Mesodermal cell (in vitro differentiated cells): ENCODE results near the gene LLGL2.

ENCODE experiments used
- H3K27ac ChIP-seq: 2 replicates; pipeline ENCODE4 v1.7.0; 2013; ENCODE audit warnings: mild to moderate bottlenecking, low read depth, low read length, moderate library complexity; ENCODE audit not compliant: severe bottlenecking
- H3K36me3 ChIP-seq: 2 replicates; pipeline ENCODE4 v1.7.1; 2013; ENCODE audit warnings: mild to moderate bottlenecking, low read length, moderate library complexity; ENCODE audit not compliant: control insufficient read depth, insufficient read depth
- H3K4me1 ChIP-seq: one replicate; pipeline ENCODE4 v1.7.1; 2013; ENCODE audit warnings: mild to moderate bottlenecking, low read length; ENCODE audit not compliant: insufficient read depth, control insufficient read depth, poor library complexity, severe bottlenecking
- H3K4me3 ChIP-seq: 2 replicates; pipeline ENCODE4 v1.7.0; 2013; ENCODE audit warnings: low read length, control low read depth, mild to moderate bottlenecking; ENCODE audit not compliant: insufficient read depth, poor library complexity, severe bottlenecking; ENCODE audit errors: extremely low read depth
- H3K9me3 ChIP-seq: 2 replicates; pipeline ENCODE4 v1.7.1; 2013; ENCODE audit warnings: mild to moderate bottlenecking, low read length, moderate library complexity; ENCODE audit not compliant: control insufficient read depth
- WGBS, 2 experiments: methylation state at CpG; one replicate each; pipeline ENCODE4 v1.1.5; 2013; ENCODE audit warnings: missing lambda C conversion rate in 2 of 2; ENCODE audit not compliant: insufficient coverage in 2 of 2; 5-methylcytosine and 5-hydroxymethylcytosine counted together

LLGL2 gene

GRCh38 chr17:75492555-75493168 is 32.8 kb upstream of the LLGL2 start:
- WGBS, 2 experiments: 92 to 93% methylated on average over 22 to 23 of the region's 23 CpGs
- no peaks in the 10 kb centered on the region for H3K9me3 ChIP-seq

GRCh38 chr17:75493476-75494129 is 31.9 kb upstream of the LLGL2 start:
- Histone ChIP-seq H3K27ac (no peak overlapping the region), H3K4me3 (no peak overlapping the region), H3K36me3 (peaks cover 58% of the 10 kb centered on the region), H3K4me1 (no peaks in the 10 kb centered on the region), H3K9me3 (no peaks in the 10 kb centered on the region)
- 95 to 98% methylated on average over 21 to 23 of the region's 23 CpGs for WGBS, 2 experiments

More at GRCh38 chr17:75492555-75493168, 32.8 kb upstream of the LLGL2 start:
- H3K27ac ChIP-seq: no peak overlapping the region
- no peak overlapping the region for H3K4me3 ChIP-seq
- peaks cover 53% of the 10 kb centered on the region for H3K36me3 ChIP-seq
- no peaks in the 10 kb centered on the region for H3K4me1 ChIP-seq

- Histone ChIP-seq H3K4me1 (no peaks in the 10 kb centered on the region), H3K4me3 (no peak overlapping the region), H3K36me3 (peaks cover 64% of the 10 kb centered on the region), H3K27ac (no peak overlapping the region), H3K9me3 (no peaks in the 10 kb centered on the region)
- 97 to 98% methylated on average over 11 to 13 of the region's 14 CpGs for WGBS, 2 experiments
Measured at GRCh38 chr17:75494326-75494877, 31.1 kb upstream of the LLGL2 start.

- Histone ChIP-seq H3K4me1 (no peaks in the 10 kb centered on the region), H3K4me3 (no peak overlapping the region), H3K27ac (no peak overlapping the region), H3K36me3 (peaks cover 69% of the 10 kb centered on the region), H3K9me3 (no peaks in the 10 kb centered on the region)
- WGBS, 2 experiments: 90 to 100% methylated on average over 7 of the region's 11 CpGs
Measured at GRCh38 chr17:75496005-75496404, 29.5 kb upstream of the LLGL2 start.

- Histone ChIP-seq H3K4me3 (no peak overlapping the region), H3K9me3 (no peaks in the 10 kb centered on the region), H3K27ac (no peak overlapping the region), H3K4me1 (no peaks in the 10 kb centered on the region), H3K36me3 (peaks cover 59% of the 10 kb centered on the region)
- 91 to 96% methylated on average over 16 to 17 of the region's 21 CpGs for WGBS, 2 experiments
Measured at GRCh38 chr17:75498039-75498725, 27.3 kb upstream of the LLGL2 start.

- Histone ChIP-seq H3K36me3 (peaks cover 53% of the 10 kb centered on the region), H3K4me1 (no peaks in the 10 kb centered on the region), H3K27ac (no peak overlapping the region), H3K4me3 (no peak overlapping the region), H3K9me3 (no peaks in the 10 kb centered on the region)
- WGBS, 2 experiments: 86 to 89% methylated on average over 14 to 15 of the region's 16 CpGs
Measured at GRCh38 chr17:75498726-75499213, 26.7 kb upstream of the LLGL2 start.

GRCh38 chr17:75499313-75500022 is 26.0 kb upstream of the LLGL2 start:
- 95% methylated on average over 10 to 14 of the region's 16 CpGs for WGBS, 2 experiments
- Histone ChIP-seq H3K4me1 (no peaks in the 10 kb centered on the region), H3K9me3 (no peaks in the 10 kb centered on the region), H3K4me3 (no peak overlapping the region), H3K36me3 (peaks cover 50% of the 10 kb centered on the region), H3K27ac (peak overlapping the region; percentile 16)

GRCh38 chr17:75500419-75501216 is 24.9 kb upstream of the LLGL2 start:
- Histone ChIP-seq H3K9me3 (no peaks in the 10 kb centered on the region), H3K4me3 (no peak overlapping the region), H3K4me1 (no peaks in the 10 kb centered on the region), H3K36me3 (peaks cover 53% of the 10 kb centered on the region), H3K27ac (no peak overlapping the region)
- WGBS, 2 experiments: 92 to 94% methylated on average over 11 to 15 of the region's 17 CpGs

- no peaks in the 10 kb centered on the region for H3K9me3 ChIP-seq
- H3K4me3 ChIP-seq: no peak overlapping the region
- H3K4me1 ChIP-seq: no peaks in the 10 kb centered on the region
- 93 to 97% methylated on average over 20 of the region's 21 CpGs for WGBS, 2 experiments
- H3K27ac ChIP-seq: no peak overlapping the region
- H3K36me3 ChIP-seq: peaks cover 61% of the 10 kb centered on the region
Measured at GRCh38 chr17:75501378-75502071, 24.0 kb upstream of the LLGL2 start.
